Gastrocnemius medialis (tissue), 4 donors: ENCODE data around the gene MYL5. TPM values are rescaled to one million over a fixed set of nuclear protein-coding genes. Genes with fewer than 3 reads are reported as not detected.

Experiments used
- ATAC-seq, 2 donors: fragments of 150-250 bp; one replicate each; pipeline ENCODE4 v1.9.1; 2016
- DNase-seq, 2 donors: peaks; one replicate each; pipeline ENCODE4 v3.0.0-alpha.2; 2019
- H3K27ac ChIP-seq, 4 donors: fragments of 200-600 bp; sonication (generic); 1 replicate in 1 of 4; 2 replicates in 3 of 4; pipeline ENCODE4 v1.5.1; 2016 to 2018; ENCODE audit warnings: mild to moderate bottlenecking in 2 of 4, moderate library complexity in 1 of 4
- H3K27me3 ChIP-seq, 3 donors: fragments of 200-600 bp; sonication (generic) in 2 of 3; 1 replicate in 1 of 3; 2 replicates in 2 of 3; pipeline versions ENCODE4 v1.5.1 to v1.6.0; 2016 to 2019; ENCODE audit warnings: mild to moderate bottlenecking in 1 of 3, moderate library complexity in 1 of 3
- H3K36me3 ChIP-seq, 2 donors: fragments of 200-600 bp; sonication (generic) in 1 of 2; one replicate each; pipeline ENCODE4 v1.5.1; 2017 to 2018
- H3K4me1 ChIP-seq, 2 donors: fragments of 200-600 bp; sonication (generic) in 1 of 2; one replicate each; pipeline ENCODE4 v1.5.1; 2016 to 2017; ENCODE audit warnings: mild to moderate bottlenecking in 2 of 2
- H3K4me3 ChIP-seq, 4 donors: fragments of 200-600 bp; sonication (generic) in 3 of 4; 1 replicate in 1 of 4; 2 replicates in 3 of 4; pipeline ENCODE4 v1.5.1; 2016 to 2019; ENCODE audit warnings: mild to moderate bottlenecking in 2 of 4
- H3K9me3 ChIP-seq, 3 donors: fragments of 200-600 bp; sonication (generic) in 2 of 3; 1 replicate in 1 of 3; 2 replicates in 2 of 3; pipeline ENCODE4 v1.5.1; 2016 to 2019
- CTCF ChIP-seq, 5 experiments: fragments of 450-650 bp in 3 of 5; fragments of 200-600 bp in 2 of 5; sonication (generic) in 2 of 5; IDR thresholded peaks in 4 of 5; conservative IDR thresholded peaks in 1 of 5; 1 replicate in 4 of 5; 2 replicates in 1 of 5; pipeline ENCODE4 v1.5.1; 2016 to 2019; ENCODE audit warnings: antibody characterized with exemption in 5 of 5, mild to moderate bottlenecking in 3 of 5, moderate library complexity in 3 of 5
- POLR2A ChIP-seq, 2 donors: fragments of 450-650 bp; IDR thresholded peaks; one replicate each; pipeline ENCODE4 v1.6.1; 2017; ENCODE audit warnings: antibody characterized with exemption in 2 of 2, mild to moderate bottlenecking in 2 of 2, moderate library complexity in 2 of 2
- in situ Hi-C, 4 donors: fragments of 200-750 bp; cut with MboI; loops; one replicate each; pipeline versions ENCODE4 v1.15.0 to v1.8.0; 2017; ENCODE audit warnings: low sequenced_read_pairs in 4 of 4
- intact Hi-C: fragments of 100-400 bp; cut with DNase I; formaldehyde crosslinking; loops from one replicate; pipeline ENCODE4 v1.15.1; 2023; ENCODE audit warnings: low total_unique reads
- total RNA-seq, 4 donors: library from RNA; depleted of rRNA; stranded (reverse); fragments of >200 nt; gene quantifications; one replicate each; pipeline versions ENCODE4 v1.1.0 to v1.2.3, GENCODE V29; 2016

The MYL5 gene, protein sequence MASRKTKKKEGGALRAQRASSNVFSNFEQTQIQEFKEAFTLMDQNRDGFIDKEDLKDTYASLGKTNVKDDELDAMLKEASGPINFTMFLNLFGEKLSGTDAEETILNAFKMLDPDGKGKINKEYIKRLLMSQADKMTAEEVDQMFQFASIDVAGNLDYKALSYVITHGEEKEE
- 10 to 100 TPM in 1 of 4 donors, 1 to 10 TPM in 3; 1.3 to 20.3 (median 3.6) TPM for total RNA-seq

DNA sequence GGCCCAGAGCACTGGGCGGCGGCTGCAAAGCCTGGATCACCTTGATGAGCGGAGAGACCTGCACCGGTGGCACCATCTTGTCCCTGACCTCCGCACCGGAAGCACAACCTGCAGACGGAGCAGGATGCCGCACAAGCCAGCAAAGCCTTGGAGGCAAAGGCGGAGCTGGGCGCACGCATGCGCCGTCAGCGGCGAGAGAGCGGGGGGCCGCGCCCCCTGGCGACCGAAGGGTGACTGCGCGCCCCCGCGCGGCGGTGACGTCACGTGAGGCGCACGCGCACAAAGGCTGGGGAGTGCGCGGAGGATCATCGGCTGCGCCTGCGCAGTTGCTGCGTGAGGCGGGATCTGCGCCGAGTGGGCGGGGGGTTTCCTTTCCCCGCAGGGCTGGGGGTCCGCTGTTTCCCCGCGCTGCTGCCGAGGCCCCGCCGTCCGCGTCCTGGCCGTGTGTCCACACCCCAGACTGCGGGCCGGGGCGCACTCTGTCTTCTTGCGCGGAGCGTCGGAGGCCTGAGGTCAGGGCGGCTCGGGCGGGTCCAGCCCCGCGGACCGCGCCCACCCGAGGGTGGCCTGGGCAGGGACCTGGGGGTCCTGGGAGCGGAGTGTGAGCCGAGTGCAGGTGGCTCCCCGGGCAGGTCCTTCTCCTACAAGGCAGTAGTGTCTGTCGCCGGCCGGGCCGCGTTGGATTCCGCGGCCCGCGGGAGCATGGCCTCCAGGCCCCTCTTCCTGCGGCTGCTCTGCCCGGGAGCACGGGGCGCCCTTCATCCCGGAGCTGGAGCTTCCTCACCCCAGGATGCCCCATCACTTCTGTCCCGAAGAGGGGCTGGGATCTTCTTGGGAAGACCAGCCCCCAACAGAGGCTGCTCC, at the start of gene MYL5, which contains the start of gene ATP5ME:
Gene MYL5, plus strand, starts transcription at position 371 of the 864 bp plus-strand sequence. CDS start 3,485 bp downstream, outside the sequence.
Gene ATP5ME, minus strand, starts transcription at position 105 of the 864 bp plus-strand sequence. Its CDS starts 29 bp downstream, at position 76.
- Histone ChIP-seq H3K36me3 (peaks cover 0 to 23% of the 10 kb centered on the region in 2 donors), H3K9me3 (no peaks in the 10 kb centered on the region), H3K4me3 (peak within 1 kb of the TSS; percentile 88 to 99 (median 98)), H3K27ac (peak within 1 kb of the TSS; percentile 90 to 99 (median 97)), H3K27me3 (peaks cover 0 to 5% (median 0%) of the 10 kb centered on the region in 3 donors), H3K4me1 (peaks cover 31 to 48% of the 10 kb centered on the region in 2 donors)
- in situ Hi-C loops = loop anchor here in 1 of 4 donors (10.0 kb wide), 1 partner anchor 110 kb away; no protein-coding TSS in a partner anchor
- intact Hi-C loops = loop anchor here (1.0 to 10.0 kb wide), 4 partner anchors 108 to 673 kb away; partner anchors contain the start of genes GAK, PIGG, TMEM175 and UVSSA
- ATAC-seq (peak; percentile 91 to 94), DNase-seq (peak; percentile 94 to 96)
- TF ChIP-seq CTCF (IDR thresholded peaks at IDR 0.05 in 4 of 5, conservative IDR thresholded peaks at IDR 0.05 in 1 of 5) (peak; percentile 79 to 97 (median 88)), POLR2A (IDR thresholded peaks at IDR 0.05) (peak; percentile 79 to 93)

DNA sequence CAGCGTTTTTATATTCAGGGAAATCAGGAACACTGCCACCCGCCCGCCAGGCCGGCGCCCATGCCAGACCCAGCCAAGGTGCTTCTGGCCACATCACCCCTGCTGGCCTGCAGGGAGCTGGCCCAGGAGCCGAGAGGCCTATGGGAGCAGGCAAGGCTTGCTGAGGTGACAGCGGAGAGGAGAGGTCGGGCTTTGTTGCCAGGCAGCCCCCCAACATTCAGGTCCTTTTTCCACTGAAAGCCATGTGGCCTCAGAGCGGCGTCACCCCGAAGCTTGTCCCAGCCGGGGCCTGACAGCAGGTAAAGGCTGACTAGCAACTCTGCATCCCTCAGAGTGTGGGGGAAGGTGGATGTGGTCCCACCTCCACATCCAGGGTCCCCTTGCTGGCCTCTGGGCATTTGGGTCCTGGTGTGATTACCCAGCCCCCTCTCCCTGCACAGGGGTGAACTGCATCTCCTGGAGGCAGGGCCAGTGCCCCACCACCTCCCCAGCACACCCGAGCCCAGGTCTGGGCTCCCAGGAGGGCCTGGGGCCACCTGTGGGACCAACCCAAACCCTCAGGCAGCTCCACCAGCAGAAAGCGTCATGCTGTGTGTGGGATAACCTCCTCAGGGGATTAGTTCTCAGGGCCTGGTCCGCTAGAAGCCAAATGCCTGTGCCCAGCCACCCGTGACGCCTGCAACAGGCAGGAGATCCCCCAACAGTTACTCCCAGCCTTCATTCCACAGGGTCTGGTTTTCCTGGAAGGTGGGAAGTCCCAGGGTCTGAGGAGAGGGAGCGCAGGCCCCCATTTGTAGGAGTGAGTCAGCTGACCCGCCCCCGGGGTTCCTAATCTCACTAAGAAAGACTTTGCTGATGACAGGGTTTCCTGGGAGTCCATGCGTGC, 49.4 kb upstream of the MYL5 start, which contains the start of gene PDE6B:
Gene PDE6B, plus strand, starts transcription at position 869 of the 886 bp plus-strand sequence. CDS start 54 bp downstream, outside the sequence.
- Histone ChIP-seq H3K4me1 (no peaks in the 10 kb centered on the region), H3K36me3 (no peaks in the 10 kb centered on the region), H3K27me3 (peaks cover 0 to 6% (median 3%) of the 10 kb centered on the region in 3 donors), H3K27ac (no peak within 1 kb of the TSS), H3K4me3 (no peak within 1 kb of the TSS), H3K9me3 (no peaks in the 10 kb centered on the region)
- ATAC-seq (no peak), DNase-seq (no peak)
- TF ChIP-seq POLR2A (IDR thresholded peaks at IDR 0.05) = no peak
- no peak for TF ChIP-seq CTCF (IDR thresholded peaks at IDR 0.05 in 4 of 5, conservative IDR thresholded peaks at IDR 0.05 in 1 of 5)
- in situ Hi-C loops (no loop called here), intact Hi-C loops (no loop called here)

DNA sequence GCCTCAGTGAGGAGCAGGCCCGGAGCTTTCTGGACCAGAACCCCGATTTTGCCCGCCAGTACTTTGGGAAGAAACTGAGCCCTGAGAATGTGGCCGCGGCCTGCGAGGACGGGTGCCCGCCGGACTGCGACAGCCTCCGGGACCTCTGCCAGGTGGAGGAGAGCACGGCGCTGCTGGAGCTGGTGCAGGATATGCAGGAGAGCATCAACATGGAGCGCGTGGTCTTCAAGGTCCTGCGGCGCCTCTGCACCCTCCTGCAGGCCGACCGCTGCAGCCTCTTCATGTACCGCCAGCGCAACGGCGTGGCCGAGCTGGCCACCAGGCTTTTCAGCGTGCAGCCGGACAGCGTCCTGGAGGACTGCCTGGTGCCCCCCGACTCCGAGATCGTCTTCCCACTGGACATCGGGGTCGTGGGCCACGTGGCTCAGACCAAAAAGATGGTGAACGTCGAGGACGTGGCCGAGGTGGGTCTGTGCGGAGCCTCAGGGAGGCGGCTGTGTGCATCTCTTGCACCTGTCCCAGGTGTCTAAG, 48.6 kb upstream of the MYL5 start:
- no peak overlapping the region for H3K4me3 ChIP-seq
- TF ChIP-seq POLR2A (IDR thresholded peaks at IDR 0.05) = no peak
- TF ChIP-seq CTCF (IDR thresholded peaks at IDR 0.05 in 4 of 5, conservative IDR thresholded peaks at IDR 0.05 in 1 of 5) = no peak
- no peak overlapping the region for H3K27ac ChIP-seq
- peaks cover 0 to 6% (median 3%) of the 10 kb centered on the region in 3 donors for H3K27me3 ChIP-seq
- H3K9me3 ChIP-seq = no peaks in the 10 kb centered on the region
- ATAC-seq (no peak), DNase-seq (no peak)
- H3K36me3 ChIP-seq = no peaks in the 10 kb centered on the region
- no peaks in the 10 kb centered on the region for H3K4me1 ChIP-seq
- intact Hi-C loops = no loop called here
- in situ Hi-C loops = no loop called here
